ENCODE measurements around the gene TRMT1.

TRMT1 gene

DNA sequence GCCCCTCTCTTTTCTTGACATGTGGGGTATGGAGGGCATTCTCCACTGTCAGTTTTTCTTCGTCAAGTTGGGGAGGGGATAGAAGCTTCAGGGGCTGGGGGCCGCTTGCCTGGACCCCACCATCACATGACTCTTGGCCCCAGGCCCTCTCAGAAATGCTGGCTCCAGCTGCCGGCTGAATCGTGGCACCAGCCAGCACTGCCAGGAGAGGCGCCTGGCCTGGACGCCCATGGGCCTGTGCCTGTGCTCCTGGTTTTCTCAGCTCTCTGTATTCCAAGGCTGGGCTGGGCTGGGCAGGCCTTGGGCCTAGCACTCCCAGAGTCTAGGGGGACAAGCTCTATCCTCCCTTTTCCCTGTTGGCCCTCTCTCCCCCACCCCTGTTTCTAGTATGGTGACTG is 52.4 kb downstream of the TRMT1 start:
- Histone ChIP-seq H3K4me3 (no peak overlapping the region), H3K27ac (peak overlapping the region in 11 of 21 experiments; percentile 5 to 79 (median 39))

DNA sequence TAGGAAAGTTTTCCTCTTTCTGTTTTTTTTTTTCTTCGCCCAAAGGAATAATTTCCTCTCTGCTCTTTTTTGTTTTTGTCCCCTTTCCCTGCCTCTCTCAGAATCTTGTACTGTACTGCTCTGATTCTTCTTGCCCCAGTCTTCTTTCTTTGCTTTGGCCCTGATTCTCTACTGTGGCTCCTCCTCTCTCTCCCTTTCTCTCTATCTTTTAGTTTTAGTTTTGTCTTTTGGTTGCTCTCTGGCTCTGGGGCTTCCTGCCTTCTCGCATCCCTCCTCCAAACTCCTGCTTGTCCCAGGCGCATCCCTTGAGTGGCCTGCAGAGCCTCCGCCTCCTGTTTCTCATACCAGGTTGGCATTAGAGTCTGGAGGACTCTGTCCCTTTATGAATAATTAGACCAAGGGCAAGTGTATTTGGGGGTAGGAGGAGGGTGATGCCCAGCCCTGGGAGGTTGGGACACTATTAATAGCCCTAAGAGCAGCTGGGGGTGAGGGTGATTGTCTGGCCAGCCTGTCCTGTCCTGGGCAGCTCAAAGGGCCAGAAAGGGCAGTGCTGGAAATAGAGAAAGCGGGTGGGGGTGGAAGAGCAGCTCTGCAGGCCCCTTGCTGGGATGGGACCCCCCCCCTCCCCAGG is 53.0 kb downstream of the TRMT1 start:
- H3K4me3 ChIP-seq: no peak overlapping the region
- H3K27ac ChIP-seq: peak overlapping the region in 12 of 21 experiments; percentile 2 to 84 (median 46)

DNA sequence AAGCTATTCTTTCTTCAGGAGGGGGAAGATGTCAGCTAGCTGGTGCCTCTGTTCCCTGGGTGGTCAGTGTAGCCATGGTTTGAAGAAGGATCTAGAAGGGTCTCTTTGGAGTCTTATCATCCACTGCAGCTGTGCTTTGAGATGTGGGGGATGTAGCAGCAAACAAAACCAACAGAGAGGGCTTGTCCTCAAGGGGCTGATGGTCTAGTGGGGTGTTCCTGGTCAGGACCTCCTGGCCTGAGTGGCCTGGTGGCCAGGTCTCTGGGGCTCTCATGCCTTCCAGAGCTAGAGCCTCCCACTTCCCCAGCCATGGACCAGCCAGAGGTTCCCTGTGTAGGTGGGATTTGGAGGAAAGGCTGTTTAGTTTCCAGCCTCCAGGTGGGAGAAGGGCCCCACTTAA is 54.2 kb downstream of the TRMT1 start:
- no peak overlapping the region for H3K4me3 ChIP-seq
- peak overlapping the region in 9 of 21 experiments; percentile 5 to 86 (median 61) for H3K27ac ChIP-seq

DNA sequence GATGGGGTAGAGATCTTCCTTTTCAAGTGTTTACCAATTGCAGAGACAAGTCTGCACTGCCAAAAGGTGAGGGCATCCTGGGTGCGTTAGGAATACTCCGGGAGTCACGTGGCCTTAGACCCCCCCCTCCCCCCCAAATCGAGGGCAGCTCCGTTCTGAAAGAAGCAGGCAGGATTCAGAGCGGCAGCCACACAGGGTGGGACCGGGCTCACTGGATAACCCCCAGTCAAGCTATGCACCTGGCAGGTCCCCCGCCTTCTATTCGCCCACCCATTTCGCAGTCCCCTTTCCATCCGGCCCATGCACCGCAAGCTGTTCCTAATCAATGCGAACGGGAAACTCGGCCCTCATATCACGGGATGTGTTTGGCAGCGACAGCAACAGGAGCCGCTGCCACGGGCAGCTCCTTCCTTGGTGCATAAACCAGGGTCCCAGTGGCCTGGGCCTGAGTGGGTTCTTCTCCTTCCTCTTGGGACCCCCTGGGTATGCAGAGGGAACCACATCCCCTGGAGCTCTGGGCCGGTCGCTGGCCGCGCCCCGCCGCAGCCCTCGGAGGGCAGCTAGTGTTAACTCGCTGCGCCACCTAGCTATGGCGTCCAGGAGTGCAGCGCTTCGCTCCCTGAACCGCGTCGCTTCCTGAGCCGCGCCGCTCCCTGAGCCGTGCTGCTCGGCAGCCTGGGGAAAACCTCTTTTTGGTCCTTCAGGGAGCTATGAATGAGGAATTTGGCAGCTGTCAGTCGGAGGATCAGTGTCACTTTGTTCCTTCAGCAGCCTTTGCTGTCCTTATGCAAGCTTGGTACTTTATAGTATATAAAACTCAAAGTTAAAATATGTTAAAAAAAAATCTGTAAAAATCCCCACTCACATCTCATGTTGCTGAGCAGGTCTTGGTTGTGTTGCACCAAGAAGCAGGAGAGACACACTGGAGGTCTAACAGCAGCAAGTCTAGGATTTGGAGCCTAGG is 55.3 kb downstream of the TRMT1 start:
- Histone ChIP-seq H3K27ac (peak overlapping the region in 17 of 21 experiments; percentile 2 to 86 (median 66)), H3K4me3 (peak overlapping the region; percentile 20 to 42 (median 29))

DNA sequence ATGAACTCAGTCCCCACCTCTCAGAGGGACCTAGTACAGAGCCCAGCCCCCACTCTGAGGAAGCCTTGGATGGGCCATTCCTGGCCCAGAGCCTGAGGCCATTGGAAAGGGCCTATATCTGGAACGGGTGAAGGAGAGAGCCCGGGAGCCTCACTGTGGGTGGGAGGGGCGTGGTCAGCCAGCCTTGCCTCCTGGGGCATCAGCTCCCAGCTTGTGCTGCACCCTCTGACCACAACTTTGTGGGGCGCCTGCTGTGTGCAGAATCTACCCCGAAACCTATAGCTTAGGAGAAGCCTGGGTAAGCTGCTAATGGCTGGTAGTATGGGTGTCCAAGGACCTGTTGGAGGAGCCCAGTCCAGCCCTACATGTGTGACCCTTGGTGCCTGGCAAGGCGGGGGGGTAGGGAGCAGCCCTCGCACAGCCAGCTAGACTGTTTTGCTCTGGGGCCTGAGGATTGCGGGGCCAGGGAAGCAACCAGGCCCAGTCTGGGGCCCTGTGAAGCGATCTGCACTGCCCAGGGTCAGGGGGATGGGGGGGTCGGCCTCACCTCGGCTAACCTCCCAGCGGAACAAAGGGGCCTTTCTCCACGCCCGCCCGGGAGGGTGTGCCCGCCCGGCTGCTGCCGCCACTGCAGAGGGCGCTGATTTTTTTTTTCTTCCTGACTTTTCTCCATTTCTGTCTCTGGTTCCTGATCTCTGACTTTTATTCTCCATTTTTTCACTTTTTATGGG is 56.1 kb downstream of the TRMT1 start:
- Histone ChIP-seq H3K27ac (peak overlapping the region in 17 of 21 experiments; percentile 2 to 86 (median 66)), H3K4me3 (peak overlapping the region in 4 of 7 experiments; percentile 21 to 42 (median 31))

DNA sequence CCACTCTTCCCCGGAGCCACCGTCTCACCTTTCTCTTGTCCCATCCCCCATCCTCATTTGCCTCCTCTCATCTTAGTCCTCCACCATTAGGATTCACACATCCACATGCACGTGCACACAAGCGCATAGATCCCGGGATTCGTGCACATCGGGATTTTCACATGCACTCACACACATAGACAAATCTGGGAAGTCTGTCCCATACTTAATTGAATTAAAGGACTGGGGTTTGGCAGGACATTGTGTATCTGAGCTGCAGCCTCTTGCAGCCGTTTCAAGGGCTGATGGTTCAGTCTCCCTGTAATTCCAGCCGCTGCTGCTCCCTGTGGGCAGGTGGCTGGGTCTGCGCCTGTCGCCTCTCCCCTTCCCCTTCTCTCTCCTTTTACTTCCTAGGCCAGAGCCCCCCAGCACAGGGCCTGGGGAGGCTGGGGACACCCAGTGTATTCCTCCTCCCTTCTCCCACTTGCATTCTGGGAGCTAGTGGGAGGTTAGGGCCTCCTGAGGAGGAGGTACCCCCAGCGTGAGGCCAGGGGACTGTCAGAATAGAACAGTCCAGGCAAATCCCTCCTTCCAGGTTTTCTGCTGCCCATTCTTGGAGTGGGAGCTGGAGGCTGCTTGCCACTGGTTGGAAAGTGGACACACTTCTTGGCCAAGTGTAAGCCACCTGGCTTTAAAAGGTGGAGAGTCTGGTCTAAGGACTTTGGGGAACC is 57.4 kb downstream of the TRMT1 start:
- Histone ChIP-seq H3K4me3 (no peak overlapping the region), H3K27ac (peak overlapping the region in 12 of 21 experiments; percentile 1 to 95 (median 61))

DNA sequence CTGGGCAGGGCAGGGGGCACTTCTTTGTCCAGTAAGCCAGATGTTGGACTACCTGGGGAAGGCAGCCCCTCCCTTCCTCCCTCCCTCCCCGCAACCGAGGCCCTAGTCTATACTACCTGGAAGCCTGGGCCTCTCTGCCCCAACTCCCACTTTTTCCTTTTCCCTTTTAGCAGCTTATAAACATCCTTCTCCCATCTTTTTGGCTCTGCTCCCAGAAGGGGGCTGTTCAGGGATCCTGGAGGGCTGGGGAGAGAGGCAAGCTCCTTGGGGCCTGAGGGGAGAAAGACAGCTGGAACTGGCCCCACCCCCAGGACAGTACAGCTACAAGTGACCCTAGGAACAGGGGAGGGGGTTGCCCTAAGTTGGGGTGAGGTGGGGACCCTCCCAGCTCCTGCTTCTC is 58.8 kb downstream of the TRMT1 start:
- H3K27ac ChIP-seq: peak overlapping the region in 14 of 21 experiments; percentile 45 to 95 (median 85)
- no peak overlapping the region for H3K4me3 ChIP-seq

DNA sequence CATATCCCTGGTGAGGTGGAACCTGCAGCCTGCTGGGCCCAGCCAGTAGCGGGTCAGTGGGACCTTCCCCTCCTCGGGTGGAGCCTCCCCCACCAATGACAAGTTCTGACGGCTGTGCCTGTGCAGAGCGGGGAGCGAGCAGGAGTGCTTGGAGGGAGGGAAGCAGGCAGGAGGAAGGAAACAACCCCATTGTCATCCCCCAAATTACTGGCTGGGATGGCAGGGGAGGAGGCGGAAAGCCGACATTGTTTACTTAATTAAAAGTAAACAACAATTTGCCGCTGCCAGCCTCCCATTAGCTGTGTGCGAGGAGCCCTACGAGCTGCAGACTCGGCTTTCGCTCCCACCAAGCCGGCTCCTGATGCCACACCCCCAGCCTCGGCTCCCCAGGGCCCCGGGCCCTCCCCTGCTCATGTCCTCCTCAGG is 59.4 kb downstream of the TRMT1 start:
- Histone ChIP-seq H3K4me3 (no peak overlapping the region), H3K27ac (peak overlapping the region in 14 of 21 experiments; percentile 45 to 95 (median 85))

DNA sequence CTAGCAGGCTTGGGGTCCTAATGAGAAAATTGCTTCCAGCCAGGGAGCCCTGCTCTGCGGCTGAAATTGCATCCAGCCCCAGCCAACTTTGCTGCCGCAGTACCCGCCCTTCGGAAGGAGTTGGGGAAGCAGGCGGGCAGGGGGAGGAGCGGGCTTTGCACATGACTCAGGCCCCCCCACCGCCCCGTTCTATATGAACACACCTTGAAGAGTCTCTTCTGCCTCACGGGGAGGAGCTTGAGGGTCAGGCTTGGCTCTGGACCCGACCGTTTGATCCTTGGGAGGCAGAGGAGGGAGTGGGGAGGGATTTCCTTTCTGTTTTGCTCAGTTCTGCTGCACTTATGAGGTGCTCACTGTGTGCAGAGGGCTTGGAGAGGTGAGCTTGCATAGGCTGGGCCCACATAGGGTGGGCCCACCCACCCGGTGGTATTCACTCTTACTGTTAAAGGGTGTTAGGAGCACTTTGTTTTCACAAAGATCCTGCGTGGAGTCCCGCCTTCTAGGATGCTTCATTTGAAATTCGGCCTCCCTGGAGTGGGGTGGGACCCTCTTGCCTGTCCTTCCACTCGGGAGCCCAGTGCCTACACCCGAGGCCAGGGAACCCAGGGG is 60.4 kb downstream of the TRMT1 start:
- Histone ChIP-seq H3K27ac (peak overlapping the region in 18 of 21 experiments; percentile 46 to 95 (median 86)), H3K4me3 (no peak overlapping the region)

DNA sequence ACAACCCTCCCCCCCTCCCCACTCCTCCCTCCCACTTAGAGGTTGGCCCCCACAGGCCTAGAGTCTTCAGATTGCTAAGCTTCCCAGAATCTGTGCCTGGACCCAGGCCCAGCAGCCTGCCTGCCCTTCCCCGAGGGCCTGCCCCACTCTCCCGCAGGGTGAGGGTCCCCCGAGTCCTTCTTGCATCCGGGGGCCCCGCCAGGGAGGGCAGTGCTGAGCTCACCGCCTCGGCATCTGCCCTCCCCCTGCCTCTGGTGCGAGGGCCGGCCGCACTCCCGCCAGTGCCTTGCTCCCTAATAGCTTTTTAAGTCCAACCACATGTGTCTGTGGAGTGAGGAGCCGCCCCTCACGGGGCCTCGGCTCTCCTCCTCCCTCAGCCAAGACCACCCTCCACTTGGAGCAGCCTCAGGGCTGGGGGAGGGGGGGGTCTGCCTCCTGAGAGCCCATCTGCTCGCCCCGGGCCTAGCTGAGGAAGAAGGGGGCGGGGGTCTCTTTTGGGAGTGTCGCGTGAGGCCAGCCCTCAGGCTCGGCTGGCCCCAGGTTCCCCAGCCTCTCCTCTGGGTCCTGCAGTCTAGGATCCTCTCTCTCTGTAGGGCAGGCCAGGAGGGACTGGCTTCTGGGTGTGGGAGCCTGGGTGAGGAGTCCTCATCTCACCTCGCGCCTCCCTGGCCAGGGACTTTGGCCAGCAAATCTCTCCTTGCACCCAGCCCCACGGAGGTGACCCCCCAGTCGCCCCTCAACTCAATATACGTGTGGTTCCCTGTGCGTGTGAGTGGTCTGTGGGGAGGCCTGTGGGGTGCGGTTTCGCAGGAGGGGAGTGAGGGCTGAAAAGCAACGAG is 61.1 kb downstream of the TRMT1 start:
- Histone ChIP-seq H3K4me3 (peak overlapping the region in 1 of 7 experiments; percentile 17), H3K27ac (peak overlapping the region; percentile 26 to 95 (median 85))
